ENCODE measurements around the gene KCNE5. TPM values are rescaled to one million over a fixed set of nuclear protein-coding genes. Genes with fewer than 3 reads are reported as not detected.
A peak's percentile ranks its signal among the peaks of the same experiment; 100 is the strongest.
"Not testable (repeated sequence)": the region's sequence is repeated elsewhere in the genome, so short reads cannot be mapped to it uniquely, and the experiment has no call there.

Gene KCNE5
- polyA plus RNA-seq (ENCODE audit: insufficient read length in 4 of 4), result 1 to 10 TPM; 3.5 to 6.1 (median 5.2) TPM

GRCh38 chrX:109624641-109625616, at the start of gene KCNE5:
KCNE5 (minus strand) TSS chrX:109625172; CDS start chrX:109625020, 152 bp downstream.
- peak in 2 of 4 donors; percentile 23 to 30 for DNase-seq (ENCODE audit: low read depth in 4 of 4, low spot score in 3 of 4)

- no peak for DNase-seq (ENCODE audit: low read depth in 4 of 4, low spot score in 3 of 4)
Observed at GRCh38 chrX:109672239-109672638, 47.3 kb upstream of the KCNE5 start.

GRCh38 chrX:109671170-109671569, 46.2 kb upstream of the KCNE5 start:
- DNase-seq (ENCODE audit: low read depth in 4 of 4, low spot score in 3 of 4), result not testable (repeated sequence)

GRCh38 chrX:109667986-109668385, 43.0 kb upstream of the KCNE5 start:
- DNase-seq (ENCODE audit: low read depth in 4 of 4, low spot score in 3 of 4), result no peak

- no peak for DNase-seq (ENCODE audit: low read depth in 4 of 4, low spot score in 3 of 4)
Observed at GRCh38 chrX:109660435-109661143, 35.6 kb upstream of the KCNE5 start.

- no peak for DNase-seq (ENCODE audit: low read depth in 4 of 4, low spot score in 3 of 4)
Observed at GRCh38 chrX:109658391-109658790, 33.4 kb upstream of the KCNE5 start.

- not testable (repeated sequence) for DNase-seq (ENCODE audit: low read depth in 4 of 4, low spot score in 3 of 4)
Observed at GRCh38 chrX:109657364-109657763, 32.4 kb upstream of the KCNE5 start.

- DNase-seq (ENCODE audit: low read depth in 4 of 4, low spot score in 3 of 4), result no peak
Observed at GRCh38 chrX:109656774-109657173, 31.8 kb upstream of the KCNE5 start.

- DNase-seq (ENCODE audit: low read depth in 4 of 4, low spot score in 3 of 4), result no peak
Observed at GRCh38 chrX:109655502-109656201, 30.7 kb upstream of the KCNE5 start.

GRCh38 chrX:109654516-109655109, 29.6 kb upstream of the KCNE5 start:
- DNase-seq (ENCODE audit: low read depth in 4 of 4, low spot score in 3 of 4), result no peak

GRCh38 chrX:109644671-109645070, 19.7 kb upstream of the KCNE5 start:
- DNase-seq (ENCODE audit: low read depth in 4 of 4, low spot score in 3 of 4), result not testable (repeated sequence)

- DNase-seq (ENCODE audit: low read depth in 4 of 4, low spot score in 3 of 4), result no peak
Observed at GRCh38 chrX:109643687-109644086, 18.7 kb upstream of the KCNE5 start.

- DNase-seq (ENCODE audit: low read depth in 4 of 4, low spot score in 3 of 4), result no peak
Observed at GRCh38 chrX:109638158-109638557, 13.2 kb upstream of the KCNE5 start.

- DNase-seq (ENCODE audit: low read depth in 4 of 4, low spot score in 3 of 4), result not testable (repeated sequence)
Observed at GRCh38 chrX:109637477-109637876, 12.5 kb upstream of the KCNE5 start.

- DNase-seq (ENCODE audit: low read depth in 4 of 4, low spot score in 3 of 4), result no peak
Observed at GRCh38 chrX:109635146-109635545, 10.2 kb upstream of the KCNE5 start.

- no peak for DNase-seq (ENCODE audit: low read depth in 4 of 4, low spot score in 3 of 4)
Observed at GRCh38 chrX:109632906-109633504, 8.0 kb upstream of the KCNE5 start.

GRCh38 chrX:109629310-109629709, 4.3 kb upstream of the KCNE5 start:
- no peak for DNase-seq (ENCODE audit: low read depth in 4 of 4, low spot score in 3 of 4)

GRCh38 chrX:109626637-109627036, 1.7 kb upstream of the KCNE5 start:
- no peak for DNase-seq (ENCODE audit: low read depth in 4 of 4, low spot score in 3 of 4)

GRCh38 chrX:109623997-109624396, 975 bp downstream of the KCNE5 start:
- DNase-seq (ENCODE audit: low read depth in 4 of 4, low spot score in 3 of 4), result no peak

- DNase-seq (ENCODE audit: low read depth in 4 of 4, low spot score in 3 of 4), result no peak
Observed at GRCh38 chrX:109622270-109622669, 2.7 kb downstream of the KCNE5 start.
